Right lobe of liver (tissue), 6 donors: Measurements from ENCODE around the gene MAP4K3. TPM values are rescaled to one million over a fixed set of nuclear protein-coding genes. Genes with fewer than 3 reads are reported as not detected.

ENCODE experiments used
- ATAC-seq, 4 donors: fragments of 200-7000 bp; cut with Tn5 transposase; one replicate each; pipeline ENCODE4 v1.9.1; 2020; ENCODE audit warnings: mild to moderate bottlenecking in 4 of 4, moderate library complexity in 4 of 4
- DNase-seq, 3 donors: peaks; one replicate each; pipeline ENCODE4 v3.0.0-alpha.2; 2020
- H3K27ac ChIP-seq, 3 donors: fragments of 200-600 bp; one replicate each; pipeline ENCODE4 v1.8.0; 2022
- H3K27me3 ChIP-seq, 2 donors: fragments of 200-600 bp; one replicate each; pipeline ENCODE4 v1.8.0; 2022
- H3K36me3 ChIP-seq, 4 donors: fragments of 200-600 bp; sonication (generic) in 1 of 4; one replicate each; pipeline versions ENCODE4 v1.5.1 to v1.8.0; 2017 to 2022; ENCODE audit warnings: control low read depth in 1 of 4
- H3K4me1 ChIP-seq, 4 donors: fragments of 200-600 bp; sonication (generic) in 1 of 4; one replicate each; pipeline versions ENCODE4 v1.5.1 to v1.8.0; 2017 to 2022; ENCODE audit warnings: control low read depth in 1 of 4
- H3K4me3 ChIP-seq, 3 donors: fragments of 200-600 bp; one replicate each; pipeline ENCODE4 v1.8.0; 2022
- H3K9me3 ChIP-seq, 4 donors: fragments of 200-600 bp; sonication (generic) in 1 of 4; one replicate each; pipeline versions ENCODE4 v1.5.1 to v1.8.0; 2017 to 2022; ENCODE audit warnings: control low read depth in 1 of 4
- CTCF ChIP-seq, 4 donors: fragments of 200-600 bp in 3 of 4; fragments of 450-650 bp in 1 of 4; IDR thresholded peaks; one replicate each; pipeline versions ENCODE4 v1.5.1 to v1.8.0; 2016 to 2022; ENCODE audit warnings: antibody characterized with exemption in 4 of 4, mild to moderate bottlenecking in 2 of 4
- POLR2A ChIP-seq: fragments of 450-650 bp; IDR thresholded peaks from one replicate; pipeline ENCODE4 v1.6.1; 2017; ENCODE audit warnings: antibody characterized with exemption, mild to moderate bottlenecking
- WGBS: methylation state at CpG from one replicate; pipeline ENCODE4 v1.1.6; 2018; ENCODE audit warnings: low coverage, low lambda C conversion rate; ENCODE audit not compliant: insufficient coverage; ENCODE audit errors: missing lambda C conversion rate; 5-methylcytosine and 5-hydroxymethylcytosine counted together
- intact Hi-C, 2 donors: fragments of 100-400 bp; cut with DNase I; formaldehyde crosslinking; loops; one replicate each; pipeline versions ENCODE4 v1.11.2 to v1.14.1; 2022
- long read RNA-seq: library from polyadenylated mRNA; unstranded; transcript quantifications from one replicate; pipeline ENCODE4 v2.0.0, GENCODE V29; 2019
- total RNA-seq, 6 experiments: library from RNA; depleted of rRNA in 2 of 6; stranded (reverse); fragments of >200 nt in 2 of 6; fragmentation: NEBNext Ultra II Directional in 3 of 6; extraction: Animal tissue kit (Norgen Biotek cat#: 25700) in 3 of 6; gene quantifications; one replicate each; pipeline versions ENCODE4 v1.1.0 to v1.2.4, GENCODE V29; 2016 to 2023
- donor health status: DM: no; HTN: yes; CAD: no.
- donor health status: DM: no; HTN: no; CAD: no.
- donor health status: DM: no; HTN: no; CAD: no.
- donor health status: DM: no; HTN: yes; CAD: no.
- donor health status: DM: no; HTN: yes; CAD: no.

MAP4K3 gene
- 10 to 100 TPM; 14.5 to 24.8 (median 17.1) TPM for total RNA-seq
- long read RNA-seq, partial matches to known transcripts = 0 of 1 reads
- long read RNA-seq, other reads (novel, unspliced or antisense) = 0 of 1 reads

- ATAC-seq = peak; percentile 82 to 91 (median 88)
- no peaks in the 10 kb centered on the region for H3K27me3 ChIP-seq
- intact Hi-C loops = loop anchor here in 1 of 2 donors (10.0 kb wide), 1 partner anchor 52 kb away; no protein-coding TSS in a partner anchor
- H3K27ac ChIP-seq = peak within 1 kb of the TSS; percentile 90 to 96 (median 95)
- H3K9me3 ChIP-seq = no peaks in the 10 kb centered on the region
- 0% methylated on average over 7 of the region's 109 CpGs for WGBS
- DNase-seq = peak; percentile 94 to 96 (median 94)
- H3K36me3 ChIP-seq = no peaks in the 10 kb centered on the region
- H3K4me1 ChIP-seq = peaks cover 0 to 39% (median 9%) of the 10 kb centered on the region in 4 donors
- TF ChIP-seq POLR2A (peak; percentile 89), CTCF (IDR thresholded peaks at IDR 0.05) (no peak)
- peak within 1 kb of the TSS; percentile 81 to 89 (median 87) for H3K4me3 ChIP-seq
Observed at GRCh38 chr2:39436592-39437521, at the start of gene MAP4K3. TSS of gene MAP4K3 (minus strand) at chr2:39437285. CDS start at chr2:39436987, 298 bp downstream.

GRCh38 chr2:39486071-39486470 lies 49.0 kb upstream of the MAP4K3 start:
- H3K36me3 ChIP-seq = no peaks in the 10 kb centered on the region
- H3K27ac ChIP-seq = no peak overlapping the region
- no peaks in the 10 kb centered on the region for H3K27me3 ChIP-seq
- no peaks in the 10 kb centered on the region for H3K9me3 ChIP-seq
- no peak for TF ChIP-seq CTCF (IDR thresholded peaks at IDR 0.05)
- no peak for TF ChIP-seq POLR2A
- intact Hi-C loops = no loop called here
- ATAC-seq (no peak), DNase-seq (no peak)
- WGBS = 81% methylated on average over 2 of the region's 2 CpGs
- no peak overlapping the region for H3K4me3 ChIP-seq
- no peaks in the 10 kb centered on the region for H3K4me1 ChIP-seq

- H3K4me1 ChIP-seq = no peaks in the 10 kb centered on the region
- TF ChIP-seq CTCF (IDR thresholded peaks at IDR 0.05) (no peak), POLR2A (no peak)
- no peaks in the 10 kb centered on the region for H3K9me3 ChIP-seq
- peak overlapping the region in 1 of 3 donors; percentile 10 for H3K27ac ChIP-seq
- no peaks in the 10 kb centered on the region for H3K36me3 ChIP-seq
- WGBS = 53% methylated on average over 3 of the region's 3 CpGs
- intact Hi-C loops = no loop called here
- H3K27me3 ChIP-seq = no peaks in the 10 kb centered on the region
- H3K4me3 ChIP-seq = no peak overlapping the region
- DNase-seq = no peak
- peak in 1 of 4 donors; percentile 52 for ATAC-seq
Observed at GRCh38 chr2:39484620-39485495, 47.8 kb upstream of the MAP4K3 start.

- no peak for DNase-seq
- Histone ChIP-seq H3K27me3 (no peaks in the 10 kb centered on the region), H3K9me3 (no peaks in the 10 kb centered on the region), H3K4me3 (no peak overlapping the region), H3K36me3 (no peaks in the 10 kb centered on the region), H3K4me1 (no peaks in the 10 kb centered on the region), H3K27ac (peak overlapping the region in 2 of 3 donors; percentile 10 to 24)
- ATAC-seq = peak in 3 of 4 donors; percentile 12 to 27 (median 15)
- no peak for TF ChIP-seq CTCF (IDR thresholded peaks at IDR 0.05)
- TF ChIP-seq POLR2A = no peak
- intact Hi-C loops = no loop called here
Observed at GRCh38 chr2:39484206-39484605, 47.1 kb upstream of the MAP4K3 start.
